Effector CD8-positive, alpha-beta T cell (primary cell): Measurements from ENCODE around the gene KPRP.

Source experiments
- DNase-seq: peaks from one replicate; lab custom pipeline; 2025; lab: John Stamatoyannopoulos, UW
- total RNA-seq, 4 experiments: gene quantifications; one replicate each; lab custom pipeline; 2026; lab: John Stamatoyannopoulos, UW

Gene KPRP, protein sequence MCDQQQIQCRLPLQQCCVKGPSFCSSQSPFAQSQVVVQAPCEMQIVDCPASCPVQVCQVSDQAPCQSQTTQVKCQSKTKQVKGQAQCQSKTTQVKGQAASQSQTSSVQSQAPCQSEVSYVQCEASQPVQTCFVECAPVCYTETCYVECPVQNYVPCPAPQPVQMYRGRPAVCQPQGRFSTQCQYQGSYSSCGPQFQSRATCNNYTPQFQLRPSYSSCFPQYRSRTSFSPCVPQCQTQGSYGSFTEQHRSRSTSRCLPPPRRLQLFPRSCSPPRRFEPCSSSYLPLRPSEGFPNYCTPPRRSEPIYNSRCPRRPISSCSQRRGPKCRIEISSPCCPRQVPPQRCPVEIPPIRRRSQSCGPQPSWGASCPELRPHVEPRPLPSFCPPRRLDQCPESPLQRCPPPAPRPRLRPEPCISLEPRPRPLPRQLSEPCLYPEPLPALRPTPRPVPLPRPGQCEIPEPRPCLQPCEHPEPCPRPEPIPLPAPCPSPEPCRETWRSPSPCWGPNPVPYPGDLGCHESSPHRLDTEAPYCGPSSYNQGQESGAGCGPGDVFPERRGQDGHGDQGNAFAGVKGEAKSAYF
- total RNA-seq = 0 reads per million in 4 experiments

DNA sequence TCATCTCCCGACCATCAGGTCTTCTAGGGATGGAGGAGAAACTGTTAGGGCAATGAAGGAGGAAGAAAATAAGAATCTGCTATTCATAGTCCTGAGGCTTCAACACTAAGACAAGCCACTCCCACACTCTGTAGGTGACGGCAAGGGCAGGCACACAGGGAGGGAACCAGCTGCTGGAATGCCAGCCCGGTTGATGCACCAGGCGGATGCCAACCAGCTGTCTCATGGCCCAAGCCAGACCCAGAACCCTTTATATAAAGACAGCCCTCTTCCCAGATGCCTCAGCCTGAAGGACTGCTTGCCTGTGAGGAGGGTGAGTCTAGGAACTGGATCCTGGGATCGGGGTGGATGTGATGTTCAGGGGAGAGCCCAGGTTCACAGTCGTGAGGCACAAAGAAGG is at the start of gene KPRP:
Gene KPRP, plus strand, starts transcription at position 279 of the 400 bp plus-strand sequence. CDS start 1,564 bp downstream, outside the sequence.
- DNase-seq = no peak

DNA sequence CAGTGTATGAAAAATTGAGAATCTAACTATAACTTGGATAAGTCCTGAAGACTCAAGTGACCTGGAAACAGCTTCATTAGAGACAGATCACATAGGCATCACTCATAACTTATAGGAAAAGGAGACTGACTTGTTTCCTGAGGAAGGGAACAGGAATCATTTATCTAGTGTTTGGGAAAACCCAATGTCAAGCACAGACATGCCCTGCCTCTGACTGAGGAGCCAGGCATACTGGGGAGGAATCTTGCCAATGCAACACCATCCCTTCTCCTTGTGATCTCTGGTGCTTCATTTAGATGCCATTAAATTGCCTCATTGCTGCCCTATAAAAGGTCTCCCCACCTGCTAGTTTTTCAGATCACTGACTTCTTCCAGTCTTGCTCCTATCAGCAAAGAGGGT is 39.6 kb upstream of the KPRP start:
- no peak for DNase-seq

DNA sequence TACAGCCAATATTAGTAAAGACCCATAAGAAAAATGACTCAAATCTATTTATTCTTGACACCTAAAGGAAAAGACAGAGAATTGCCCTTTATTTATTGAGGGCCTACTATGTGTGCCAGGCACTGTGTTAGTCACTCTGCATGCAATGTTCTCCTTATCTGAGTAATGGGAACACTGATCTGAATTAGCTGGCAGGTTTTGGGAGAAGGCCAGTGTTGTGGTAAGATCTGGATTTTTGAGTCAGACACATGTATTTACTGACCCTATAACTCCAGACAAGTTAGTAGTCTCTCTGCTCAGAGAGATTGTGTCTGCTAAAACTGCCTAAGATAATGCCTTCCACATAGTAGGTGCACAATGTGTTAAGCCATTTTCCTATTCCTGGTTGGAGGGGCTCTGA is 32.6 kb upstream of the KPRP start:
- DNase-seq = no peak

DNA sequence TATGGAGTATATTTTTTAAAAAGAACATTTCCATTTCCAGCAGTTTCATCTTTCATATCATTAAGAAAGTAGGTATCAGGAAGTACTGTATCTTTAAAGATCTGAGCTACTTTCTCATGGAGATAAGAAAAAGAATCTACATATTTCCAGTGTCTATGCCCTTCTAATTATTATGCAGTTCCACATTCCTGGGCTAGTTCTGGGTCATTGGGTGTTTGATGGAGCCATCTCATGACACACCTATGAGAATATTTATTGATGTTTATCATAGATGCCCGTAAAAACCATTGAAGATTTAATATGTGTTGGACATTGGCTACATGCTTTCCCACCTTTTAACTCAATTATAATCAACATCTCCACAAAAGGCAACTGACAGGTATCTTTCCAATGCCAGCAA is 28.8 kb upstream of the KPRP start:
- DNase-seq = no peak

DNA sequence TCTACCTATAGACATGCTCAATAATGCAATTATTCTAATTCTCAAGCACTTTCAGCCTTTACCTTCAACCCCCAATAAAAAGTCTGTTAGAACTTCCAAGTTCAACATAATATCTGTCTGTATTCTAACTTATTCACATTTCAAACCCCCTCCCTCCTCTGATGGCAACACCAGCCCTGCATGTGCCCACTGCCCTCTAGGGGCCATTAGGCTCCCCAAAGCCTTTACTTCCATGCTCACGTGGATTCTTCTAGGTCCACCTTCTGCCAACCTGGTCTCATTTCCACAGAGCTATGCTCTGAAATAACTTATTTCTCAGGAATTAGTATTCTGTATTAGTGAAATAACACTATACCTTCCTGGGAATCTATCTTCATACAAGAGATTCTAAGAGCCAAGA is 22.2 kb upstream of the KPRP start:
- DNase-seq = no peak

DNA sequence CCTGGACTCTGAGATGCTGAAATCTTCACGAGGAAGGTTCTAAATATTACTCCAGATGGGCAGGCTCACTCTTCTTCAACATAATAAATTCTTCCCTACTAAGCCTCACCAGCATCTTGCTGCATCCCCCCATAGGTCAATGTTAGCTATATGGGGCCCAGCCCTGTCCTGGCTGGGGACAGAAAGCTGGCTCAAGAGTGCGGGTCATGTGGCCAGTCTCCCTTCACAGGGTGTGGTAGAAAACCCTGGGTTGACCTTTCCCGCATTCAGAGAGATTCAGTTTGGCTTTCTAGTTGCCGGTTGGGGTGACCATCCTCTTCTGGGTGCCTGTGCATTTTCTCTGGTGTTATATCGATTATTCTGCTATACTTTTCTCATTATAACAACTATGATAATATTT is 19.8 kb upstream of the KPRP start:
- DNase-seq = no peak

DNA sequence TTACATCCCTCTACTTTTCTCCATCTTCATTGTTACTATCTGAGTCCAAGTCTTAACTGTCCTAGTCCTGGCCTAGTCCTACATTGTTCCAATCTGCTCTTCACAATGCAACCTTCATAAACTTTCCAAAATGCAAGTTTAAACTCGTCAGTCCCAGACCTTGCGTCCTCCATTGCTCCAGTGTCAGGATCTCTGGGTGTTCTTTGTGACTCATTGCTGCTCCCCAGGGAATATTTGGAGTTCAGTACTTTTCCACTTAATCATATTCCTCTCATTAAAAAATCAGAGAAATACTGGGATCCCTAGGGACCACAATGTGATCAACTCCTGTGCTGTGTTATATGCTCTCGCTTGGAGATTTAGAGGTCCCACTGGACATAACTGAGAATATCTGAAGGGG is 18.0 kb upstream of the KPRP start:
- DNase-seq = no peak

DNA sequence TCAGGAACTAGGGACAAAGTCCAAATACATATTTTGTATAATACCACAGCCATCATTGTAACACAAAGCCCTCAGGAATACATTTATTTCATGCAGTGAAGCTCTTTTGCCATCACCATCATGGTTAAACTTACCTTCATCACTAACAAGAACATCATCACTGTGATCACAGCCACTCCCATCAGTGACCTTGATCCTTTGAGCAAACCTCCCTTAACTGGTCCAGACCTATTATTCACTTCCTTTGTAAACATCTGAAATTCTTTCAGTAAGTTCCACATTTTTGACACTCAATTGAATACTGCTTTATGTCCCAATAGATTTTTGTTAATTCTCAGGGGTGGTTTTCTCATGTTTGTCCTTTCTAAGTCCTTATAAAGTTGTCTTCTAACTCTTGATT is 16.2 kb upstream of the KPRP start:
- no peak for DNase-seq

DNA sequence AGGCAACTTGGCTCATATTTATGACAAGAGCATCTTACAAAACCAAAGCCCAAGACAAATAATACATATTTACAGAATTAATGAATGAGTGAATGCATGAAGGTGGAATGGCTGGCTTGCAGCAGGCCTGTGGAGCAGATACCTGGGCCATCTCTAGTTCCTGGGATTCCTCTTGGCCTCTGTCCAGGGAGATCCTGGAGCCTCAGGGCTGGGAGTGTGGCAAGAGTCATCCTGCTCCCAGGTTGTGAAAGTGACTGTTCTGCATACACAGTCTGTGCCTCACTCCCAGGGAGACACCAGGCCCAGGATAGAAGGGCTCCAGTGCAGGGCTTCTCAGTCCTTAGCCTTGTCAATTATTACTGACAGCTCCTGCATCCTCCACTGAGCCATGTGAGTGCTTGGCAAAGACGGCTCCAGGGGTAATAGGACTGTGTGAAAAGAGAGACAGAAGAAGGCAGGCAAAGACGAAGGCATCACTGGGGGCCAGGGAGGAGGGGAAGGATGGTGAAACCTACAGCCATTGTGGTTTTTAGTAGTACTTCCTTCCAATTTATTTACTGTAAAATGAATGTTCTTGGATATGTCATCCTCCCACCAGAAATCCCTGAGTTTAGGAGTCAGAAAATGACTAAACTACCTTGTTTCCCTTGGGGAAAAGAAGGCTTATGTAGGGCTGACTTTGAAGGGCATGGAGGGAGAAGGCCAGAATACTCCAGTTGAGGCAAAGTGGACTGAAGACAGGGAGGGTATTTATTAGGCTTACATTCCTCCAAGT is 14.3 kb upstream of the KPRP start:
- DNase-seq = no peak

DNA sequence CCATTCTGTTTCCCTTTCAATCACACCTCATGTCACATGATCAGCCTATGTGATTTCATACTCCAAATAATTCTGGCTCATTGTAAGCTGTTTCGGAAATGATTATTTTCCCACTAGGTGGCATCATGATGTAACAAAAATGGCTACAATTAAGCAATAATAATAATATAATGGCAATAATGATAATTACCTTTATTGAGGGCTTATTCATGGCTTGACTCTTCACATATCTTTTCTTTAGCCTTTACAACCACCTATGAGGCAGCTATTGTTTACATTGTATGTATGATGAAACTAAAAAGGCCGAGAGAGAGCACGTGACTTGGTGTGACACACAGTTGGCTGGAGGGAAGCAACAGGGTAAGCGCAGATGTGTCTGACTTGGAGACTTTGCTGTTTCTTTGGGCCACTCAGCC is 12.5 kb upstream of the KPRP start:
- no peak for DNase-seq

DNA sequence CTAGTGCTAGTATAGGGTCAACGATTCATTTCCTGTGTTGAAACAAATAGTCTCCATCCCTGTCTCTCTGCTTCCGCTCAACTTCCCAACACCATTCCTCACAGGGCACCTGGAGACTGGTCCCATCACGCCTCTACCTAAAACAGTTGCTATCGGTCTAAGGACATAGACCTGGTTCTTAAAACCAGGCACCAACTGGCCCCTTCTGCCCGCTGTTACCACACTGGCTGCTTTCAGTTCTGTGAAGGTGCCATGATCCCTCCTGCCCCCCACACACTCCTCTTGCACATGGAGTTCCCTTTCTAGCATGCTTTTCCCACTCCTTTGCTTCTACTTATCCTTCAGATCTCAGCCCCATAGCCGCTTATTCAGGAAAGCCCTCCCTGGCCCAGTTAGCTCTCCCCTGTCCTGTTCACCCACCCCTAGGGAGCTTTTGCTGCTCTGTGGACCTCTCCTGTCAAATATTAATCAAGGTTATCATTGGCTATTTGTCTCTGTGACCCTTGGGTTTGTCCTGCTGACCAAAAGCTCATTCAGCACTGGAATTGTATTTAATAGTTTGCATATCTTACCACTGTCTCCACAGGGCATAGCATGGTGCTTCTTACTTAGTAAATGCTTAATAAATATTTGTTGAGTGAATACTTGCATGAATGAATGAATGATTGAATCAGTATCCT is 11.9 kb upstream of the KPRP start:
- no peak for DNase-seq

DNA sequence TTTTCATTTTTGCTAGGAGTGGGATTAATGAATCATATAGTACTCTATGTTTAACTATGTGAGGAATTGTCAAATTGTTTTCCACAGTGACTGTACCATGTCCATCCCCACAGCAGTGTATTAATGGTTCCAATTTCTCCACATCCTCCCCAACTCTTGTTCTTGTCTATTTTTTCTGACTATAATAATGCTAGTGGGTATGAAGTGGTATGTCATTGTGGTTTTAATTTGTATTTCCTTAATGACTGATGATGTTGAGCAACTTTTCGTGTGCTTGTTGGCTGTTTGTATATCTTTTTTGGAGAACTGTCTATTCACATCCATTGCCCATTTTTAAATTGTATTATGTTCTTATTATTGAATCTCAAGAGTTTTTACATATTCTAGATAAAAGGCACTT is 10.0 kb upstream of the KPRP start:
- DNase-seq = no peak

DNA sequence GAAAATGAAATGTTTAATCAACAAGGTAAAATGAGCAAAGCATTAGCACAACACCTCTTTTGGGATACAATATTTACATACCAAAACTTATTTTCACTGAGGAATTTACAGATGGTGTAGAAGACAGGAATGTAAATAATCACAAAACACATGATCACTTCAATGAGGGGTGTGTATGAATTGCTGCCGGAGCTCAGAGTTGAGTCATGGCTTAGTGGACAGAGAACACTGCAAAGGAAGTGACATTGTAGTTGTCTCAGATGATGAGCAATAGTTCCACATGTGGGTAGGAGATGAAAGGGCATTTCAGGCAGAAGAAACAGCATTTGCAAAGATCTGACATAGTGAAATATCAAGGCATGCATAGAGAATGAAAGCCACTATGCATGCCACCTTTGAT is 5.6 kb upstream of the KPRP start:
- DNase-seq = no peak

DNA sequence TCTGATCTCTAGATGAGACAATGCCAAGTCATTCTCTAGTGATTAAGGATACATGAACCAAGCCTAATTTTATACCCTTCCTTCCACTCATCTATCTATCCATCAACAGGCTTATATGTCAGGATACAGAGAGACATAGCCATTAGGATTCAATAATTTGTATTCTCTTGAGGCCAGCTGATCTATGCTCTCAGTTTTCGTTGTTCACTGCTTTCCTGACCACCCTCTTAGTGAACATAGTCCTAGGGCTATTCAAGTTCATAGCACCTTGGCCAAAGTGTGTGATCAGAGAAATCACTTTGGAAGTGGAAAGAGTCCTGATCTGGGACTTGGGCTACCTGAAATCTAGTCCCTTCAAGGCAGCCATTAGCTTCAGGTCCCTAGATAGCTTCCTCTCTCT is 4.2 kb upstream of the KPRP start:
- DNase-seq = no peak

DNA sequence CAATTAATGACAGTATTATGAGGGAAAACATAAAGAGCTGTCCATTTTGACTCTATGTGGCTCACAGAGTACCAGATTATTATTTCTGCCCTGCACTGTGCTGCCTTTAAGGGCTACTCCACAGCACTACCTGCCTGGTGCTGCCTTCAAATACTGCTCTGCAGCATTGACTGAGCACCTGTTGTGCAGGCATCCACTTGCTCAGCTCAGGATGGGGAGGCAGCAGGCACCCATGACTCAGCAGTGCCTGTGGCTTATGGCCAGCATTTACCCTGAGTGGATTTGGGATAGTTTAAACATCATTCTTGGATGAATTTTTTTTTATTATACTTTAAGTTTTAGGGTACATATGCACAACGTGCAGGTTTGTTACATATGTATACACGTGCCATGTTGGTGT is 953 bp upstream of the KPRP start:
- DNase-seq = no peak

DNA sequence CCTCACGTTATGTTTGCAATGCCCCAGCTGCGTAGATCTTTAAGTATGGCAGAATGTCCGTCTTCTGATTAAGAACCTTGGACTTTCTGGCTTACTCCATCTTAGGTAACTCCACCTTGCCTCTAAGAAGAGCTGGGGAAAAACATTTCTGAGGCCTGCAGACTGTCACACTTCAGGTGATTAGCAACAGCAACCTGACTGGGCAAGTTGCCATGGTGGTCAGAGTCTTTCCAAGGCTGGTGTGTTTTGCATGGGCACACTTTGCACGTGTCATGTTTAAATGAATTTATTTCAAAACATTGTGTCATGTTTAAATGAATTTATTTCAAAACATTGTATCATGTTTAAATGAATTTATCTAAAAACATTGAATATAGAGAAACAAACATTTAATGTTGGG is 811 bp downstream of the KPRP start:
- DNase-seq = no peak

DNA sequence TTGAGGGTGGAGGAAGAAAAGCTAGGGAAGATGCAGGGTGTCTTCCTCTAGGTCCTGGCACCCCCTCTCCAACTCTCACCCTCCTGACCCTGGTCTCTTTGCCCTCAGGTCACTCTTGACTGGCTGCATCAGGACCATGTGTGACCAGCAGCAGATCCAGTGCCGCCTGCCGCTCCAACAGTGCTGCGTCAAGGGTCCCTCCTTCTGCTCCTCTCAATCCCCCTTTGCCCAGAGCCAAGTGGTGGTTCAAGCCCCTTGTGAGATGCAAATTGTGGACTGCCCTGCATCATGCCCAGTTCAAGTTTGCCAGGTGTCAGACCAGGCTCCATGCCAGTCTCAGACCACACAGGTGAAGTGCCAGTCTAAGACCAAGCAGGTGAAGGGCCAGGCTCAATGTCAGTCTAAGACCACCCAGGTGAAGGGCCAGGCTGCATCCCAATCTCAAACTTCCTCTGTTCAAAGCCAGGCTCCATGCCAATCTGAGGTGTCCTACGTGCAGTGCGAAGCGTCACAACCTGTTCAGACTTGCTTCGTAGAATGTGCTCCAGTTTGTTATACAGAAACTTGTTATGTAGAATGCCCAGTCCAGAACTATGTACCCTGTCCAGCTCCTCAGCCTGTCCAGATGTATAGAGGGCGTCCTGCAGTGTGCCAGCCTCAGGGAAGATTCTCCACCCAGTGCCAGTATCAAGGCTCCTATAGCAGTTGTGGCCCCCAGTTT is 1.8 kb downstream of the KPRP start:
- DNase-seq = no peak

DNA sequence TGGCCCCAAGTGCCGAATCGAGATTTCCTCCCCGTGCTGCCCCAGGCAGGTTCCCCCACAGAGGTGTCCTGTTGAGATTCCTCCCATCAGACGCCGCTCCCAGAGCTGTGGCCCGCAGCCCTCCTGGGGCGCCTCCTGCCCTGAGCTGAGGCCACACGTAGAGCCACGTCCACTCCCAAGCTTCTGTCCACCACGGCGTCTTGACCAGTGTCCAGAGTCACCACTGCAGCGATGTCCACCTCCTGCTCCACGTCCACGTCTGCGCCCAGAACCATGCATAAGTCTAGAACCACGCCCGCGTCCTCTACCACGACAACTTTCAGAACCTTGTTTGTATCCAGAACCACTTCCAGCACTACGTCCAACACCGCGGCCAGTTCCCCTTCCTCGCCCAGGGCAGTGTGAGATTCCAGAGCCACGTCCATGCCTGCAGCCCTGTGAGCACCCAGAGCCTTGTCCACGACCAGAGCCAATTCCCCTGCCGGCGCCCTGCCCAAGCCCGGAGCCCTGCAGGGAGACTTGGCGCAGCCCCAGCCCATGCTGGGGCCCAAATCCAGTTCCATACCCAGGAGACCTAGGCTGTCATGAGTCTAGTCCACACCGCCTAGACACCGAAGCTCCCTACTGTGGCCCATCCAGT is 2.8 kb downstream of the KPRP start:
- no peak for DNase-seq

DNA sequence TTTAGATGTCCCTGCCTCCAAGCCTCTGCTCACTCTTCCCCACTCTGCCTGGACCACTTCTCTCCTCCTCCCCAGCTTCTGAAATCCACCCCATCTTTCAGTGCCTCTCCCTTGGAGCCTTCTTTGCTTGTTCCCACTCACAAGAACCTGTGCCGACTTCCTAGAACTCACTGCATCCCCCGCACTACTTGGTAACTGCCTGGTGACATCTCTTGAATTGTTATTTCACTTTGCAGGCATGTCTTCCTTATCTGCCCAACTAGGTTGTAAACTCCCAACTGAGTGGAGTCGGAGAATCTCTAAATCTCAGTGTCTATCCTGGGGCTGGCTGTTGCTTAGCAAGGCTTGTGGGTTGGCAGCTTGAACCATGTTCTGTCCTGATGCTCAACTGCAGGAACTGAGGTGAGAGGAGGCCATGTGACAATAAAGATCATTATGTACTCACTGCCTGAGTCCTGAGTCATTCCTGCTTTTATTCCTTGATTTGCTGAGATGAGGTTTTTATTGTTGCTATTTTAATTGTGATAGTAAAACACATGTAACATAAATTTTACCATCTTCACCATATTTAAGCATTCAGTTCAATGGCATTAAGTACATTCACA is 3.9 kb downstream of the KPRP start:
- DNase-seq = no peak

DNA sequence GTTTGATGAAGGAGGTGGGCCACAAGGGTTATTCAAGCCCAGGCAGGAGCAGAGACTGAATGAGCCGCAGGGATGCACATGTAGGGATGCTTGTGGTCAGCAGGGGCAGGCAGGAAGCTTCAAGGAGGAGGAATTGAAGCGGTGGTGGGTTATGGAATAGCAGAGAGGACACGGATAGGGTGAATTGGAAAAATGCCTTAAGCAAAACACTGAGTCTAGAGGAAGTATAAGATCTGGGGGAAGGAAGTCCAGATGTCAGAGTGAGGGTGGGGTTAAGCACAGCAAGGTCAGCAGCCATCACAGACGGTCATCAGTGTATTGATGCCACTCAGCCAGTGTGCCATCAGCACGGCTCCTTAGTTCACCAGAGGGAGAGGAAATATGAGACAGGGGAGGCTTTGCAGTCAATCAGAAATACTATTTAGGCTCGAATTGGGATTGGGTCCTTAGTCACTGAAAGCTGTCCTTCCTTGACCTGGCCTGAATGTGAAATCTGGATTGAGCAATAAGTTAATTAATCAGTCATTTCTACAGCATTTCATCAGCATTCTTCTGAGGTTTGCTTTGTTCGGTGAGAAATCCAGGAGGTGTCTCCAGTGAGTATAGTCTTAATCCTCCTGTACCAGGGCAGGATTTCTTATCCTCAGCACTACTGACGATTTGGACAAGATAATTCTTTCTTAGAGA is 11.2 kb downstream of the KPRP start:
- no peak for DNase-seq
